ENCODE measurements around the gene CBLL1.

CBLL1 gene

GRCh38 chr7:107743567-107744344 is at the start of gene CBLL1:
Gene CBLL1 (plus strand): TSS chr7:107744142. CDS start chr7:107744164, 22 bp downstream.
- DNase-seq (ENCODE audit: low read depth in 2 of 2) = peak; percentile 92 to 98

- DNase-seq (ENCODE audit: low read depth in 2 of 2) = no peak
Observed at GRCh38 chr7:107694386-107694785, 49.6 kb upstream of the CBLL1 start.

GRCh38 chr7:107696330-107696946 is 47.5 kb upstream of the CBLL1 start:
- DNase-seq (ENCODE audit: low read depth in 2 of 2) = no peak

GRCh38 chr7:107697321-107698049 is 46.5 kb upstream of the CBLL1 start:
- DNase-seq (ENCODE audit: low read depth in 2 of 2) = no peak

- DNase-seq (ENCODE audit: low read depth in 2 of 2) = no peak
Observed at GRCh38 chr7:107700570-107700969, 43.4 kb upstream of the CBLL1 start.

GRCh38 chr7:107701191-107701590 is 42.8 kb upstream of the CBLL1 start:
- DNase-seq (ENCODE audit: low read depth in 2 of 2) = no peak

GRCh38 chr7:107703219-107703618 is 40.7 kb upstream of the CBLL1 start:
- no peak for DNase-seq (ENCODE audit: low read depth in 2 of 2)

GRCh38 chr7:107703872-107704271 is 40.1 kb upstream of the CBLL1 start:
- DNase-seq (ENCODE audit: low read depth in 2 of 2) = no peak

- no peak for DNase-seq (ENCODE audit: low read depth in 2 of 2)
Observed at GRCh38 chr7:107708956-107709355, 35.0 kb upstream of the CBLL1 start.

GRCh38 chr7:107711301-107711700 is 32.6 kb upstream of the CBLL1 start:
- DNase-seq (ENCODE audit: low read depth in 2 of 2) = no peak

- no peak for DNase-seq (ENCODE audit: low read depth in 2 of 2)
Observed at GRCh38 chr7:107712025-107712424, 31.9 kb upstream of the CBLL1 start.

GRCh38 chr7:107712896-107713295 is 31.0 kb upstream of the CBLL1 start:
- DNase-seq (ENCODE audit: low read depth in 2 of 2) = no peak

- no peak for DNase-seq (ENCODE audit: low read depth in 2 of 2)
Observed at GRCh38 chr7:107715531-107715930, 28.4 kb upstream of the CBLL1 start.

- DNase-seq (ENCODE audit: low read depth in 2 of 2) = no peak
Observed at GRCh38 chr7:107718456-107719193, 25.3 kb upstream of the CBLL1 start.

GRCh38 chr7:107721286-107721685 is 22.7 kb upstream of the CBLL1 start:
- no peak for DNase-seq (ENCODE audit: low read depth in 2 of 2)

GRCh38 chr7:107723255-107723654 is 20.7 kb upstream of the CBLL1 start:
- DNase-seq (ENCODE audit: low read depth in 2 of 2) = no peak

GRCh38 chr7:107725138-107725740 is 18.7 kb upstream of the CBLL1 start:
- peak in 1 of 2 donors; percentile 11 for DNase-seq (ENCODE audit: low read depth in 2 of 2)

- no peak for DNase-seq (ENCODE audit: low read depth in 2 of 2)
Observed at GRCh38 chr7:107726356-107727130, 17.4 kb upstream of the CBLL1 start.

GRCh38 chr7:107728276-107728675 is 15.7 kb upstream of the CBLL1 start:
- no peak for DNase-seq (ENCODE audit: low read depth in 2 of 2)

- peak in 1 of 2 donors; percentile 39 for DNase-seq (ENCODE audit: low read depth in 2 of 2)
Observed at GRCh38 chr7:107742678-107743566, 1.0 kb upstream of the CBLL1 start.

Measured in stimulated activated CD8-positive, alpha-beta memory T cell treated with anti-CD3 and anti-CD28 coated beads, Interleukin-2, amount 100 ng/mL, for 1 hour (primary cell).